Duodenal mucosa (tissue), 2 donors: ENCODE measurements around the gene TCEAL4.
A peak's percentile ranks its signal among the peaks of the same experiment; 100 is the strongest.

Experiments
- H3K27ac ChIP-seq: one replicate; pipeline ENCODE4 v1.7.0; 2013; ENCODE audit warnings: low read depth, low read length
- H3K27me3 ChIP-seq, 2 donors: one replicate each; pipeline ENCODE4 v1.7.0; 2013; ENCODE audit warnings: low read length in 2 of 2, control low read depth in 1 of 2; ENCODE audit not compliant: insufficient read depth in 2 of 2, control insufficient read depth in 1 of 2
- H3K36me3 ChIP-seq, 2 donors: one replicate each; pipeline ENCODE4 v1.7.0; 2013; ENCODE audit warnings: low read length in 2 of 2, control low read depth in 1 of 2; ENCODE audit not compliant: insufficient read depth in 2 of 2, control insufficient read depth in 1 of 2
- H3K4me1 ChIP-seq, 2 donors: one replicate each; pipeline ENCODE4 v1.7.0; 2013; ENCODE audit warnings: low read length in 2 of 2, control low read depth in 1 of 2; ENCODE audit not compliant: insufficient read depth in 2 of 2, control insufficient read depth in 1 of 2
- H3K4me3 ChIP-seq, 2 donors: one replicate each; pipeline ENCODE4 v1.7.0; 2013; ENCODE audit warnings: low read length in 2 of 2, low read depth in 1 of 2
- H3K9ac ChIP-seq, 2 donors: one replicate each; pipeline ENCODE4 v1.7.0; 2013; ENCODE audit warnings: low read length in 2 of 2, low read depth in 1 of 2
- H3K9me3 ChIP-seq, 2 donors: one replicate each; pipeline ENCODE4 v1.7.0; 2013; ENCODE audit warnings: low read length in 2 of 2, control low read depth in 1 of 2; ENCODE audit not compliant: control insufficient read depth in 1 of 2

The TCEAL4 gene

DNA sequence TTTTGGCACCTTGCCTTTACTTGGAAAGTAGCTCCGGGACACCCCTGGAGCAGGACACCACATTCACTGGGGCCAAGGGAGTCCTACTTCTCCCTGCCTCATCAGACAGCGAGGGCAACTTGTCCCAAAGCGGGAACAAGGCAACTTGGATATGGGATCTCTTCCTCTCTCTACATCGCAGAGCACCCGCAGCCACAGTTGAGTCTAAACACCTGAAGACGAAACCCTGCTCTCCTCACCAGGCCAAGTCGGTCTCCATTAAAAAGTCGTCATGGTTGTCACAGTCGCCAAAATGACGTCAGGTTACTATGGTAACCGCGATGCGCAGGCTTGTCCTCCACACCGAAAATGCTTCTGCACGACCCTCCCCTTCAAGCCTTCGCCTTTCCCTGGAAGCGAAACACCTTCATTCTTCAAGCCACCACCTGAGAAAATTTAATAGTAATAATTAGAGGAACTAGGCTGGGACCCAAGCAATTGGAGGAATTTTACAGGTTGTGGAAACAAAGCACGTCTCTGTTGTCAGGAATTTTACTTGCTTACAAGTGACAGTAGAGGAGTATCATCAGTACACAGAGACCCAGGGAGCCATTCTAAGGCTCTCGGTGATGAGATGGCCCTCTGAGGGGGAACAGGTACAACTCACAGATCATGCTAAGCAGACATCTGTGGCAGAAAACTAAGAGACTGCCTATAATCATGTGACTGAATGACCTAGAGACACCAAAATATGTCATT is 30.5 kb upstream of the TCEAL4 start:
- H3K4me3 ChIP-seq = peak overlapping the region; percentile 61 to 66
- H3K4me1 ChIP-seq = no peaks in the 10 kb centered on the region
- no peaks in the 10 kb centered on the region for H3K9me3 ChIP-seq
- H3K9ac ChIP-seq = no peak overlapping the region
- no peak overlapping the region for H3K27ac ChIP-seq
- H3K36me3 ChIP-seq = no peaks in the 10 kb centered on the region
- no peaks in the 10 kb centered on the region for H3K27me3 ChIP-seq

DNA sequence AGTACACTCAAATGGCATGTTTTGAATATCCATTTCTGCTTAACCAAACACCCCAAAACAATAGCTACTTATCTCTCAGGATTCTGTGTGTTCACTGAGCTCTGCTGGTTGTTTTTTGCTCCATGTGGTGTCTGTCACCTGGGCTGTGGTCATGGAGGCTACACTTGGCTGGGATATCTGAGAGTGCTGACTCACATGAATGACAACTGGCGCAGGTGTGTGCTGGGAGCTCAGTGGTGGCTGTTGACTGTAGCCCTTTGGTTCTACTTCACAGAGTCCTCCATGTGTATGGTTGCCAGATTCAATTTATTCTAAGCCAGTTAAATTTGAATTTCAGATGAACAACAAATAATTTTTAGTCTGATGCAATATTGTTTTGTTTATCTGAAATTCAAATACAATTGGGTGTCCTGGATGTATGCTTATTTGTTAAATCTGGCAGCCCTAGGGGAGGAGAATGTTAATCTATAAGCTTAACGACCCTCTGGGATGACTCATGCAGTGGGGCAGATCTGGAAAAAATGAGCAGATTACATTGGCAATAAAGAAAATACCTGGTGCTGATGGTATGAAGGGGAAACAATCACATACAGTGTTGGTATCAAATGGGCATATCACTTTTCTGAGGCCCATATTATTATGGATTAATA is 28.2 kb upstream of the TCEAL4 start:
- Histone ChIP-seq H3K27ac (no peak overlapping the region), H3K9ac (no peak overlapping the region), H3K27me3 (no peaks in the 10 kb centered on the region), H3K9me3 (no peaks in the 10 kb centered on the region), H3K4me3 (no peak overlapping the region), H3K4me1 (no peaks in the 10 kb centered on the region), H3K36me3 (no peaks in the 10 kb centered on the region)

GRCh38 chrX:103560256-103560655 is 25.1 kb upstream of the TCEAL4 start:
- H3K27me3 ChIP-seq = no peaks in the 10 kb centered on the region

DNA sequence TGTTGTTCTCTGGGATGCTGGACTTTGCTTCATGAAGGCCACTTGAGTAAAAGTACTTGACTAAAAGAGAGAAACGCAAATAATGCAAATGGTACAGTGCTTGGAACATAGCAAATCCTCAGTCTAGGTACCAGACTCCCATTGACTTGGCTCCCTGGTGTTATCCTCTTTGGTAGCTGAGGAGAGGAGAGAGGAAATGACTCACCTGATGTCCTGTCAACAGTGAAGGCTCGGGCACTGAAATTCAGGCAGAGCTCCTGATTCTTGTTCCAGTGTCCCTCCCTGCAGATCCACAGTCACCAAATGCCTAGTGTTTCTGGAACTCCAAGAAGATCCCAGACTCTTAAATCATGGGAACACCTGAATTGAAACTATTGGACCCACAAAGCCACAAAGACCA is 22.5 kb upstream of the TCEAL4 start:
- H3K27ac ChIP-seq = no peak overlapping the region
- H3K4me3 ChIP-seq = no peak overlapping the region
- no peak overlapping the region for H3K9ac ChIP-seq
- H3K4me1 ChIP-seq = no peaks in the 10 kb centered on the region
- no peaks in the 10 kb centered on the region for H3K36me3 ChIP-seq
- H3K27me3 ChIP-seq = no peaks in the 10 kb centered on the region
- H3K9me3 ChIP-seq = no peaks in the 10 kb centered on the region

More at GRCh38 chrX:103560256-103560655, 25.1 kb upstream of the TCEAL4 start:
- Histone ChIP-seq H3K9me3 (no peaks in the 10 kb centered on the region), H3K4me1 (no peaks in the 10 kb centered on the region), H3K36me3 (no peaks in the 10 kb centered on the region), H3K9ac (no peak overlapping the region), H3K27ac (no peak overlapping the region), H3K4me3 (no peak overlapping the region)

- no peaks in the 10 kb centered on the region for H3K36me3 ChIP-seq
- H3K27ac ChIP-seq = no peak overlapping the region
- no peaks in the 10 kb centered on the region for H3K9me3 ChIP-seq
- no peak overlapping the region for H3K4me3 ChIP-seq
- H3K4me1 ChIP-seq = no peaks in the 10 kb centered on the region
- no peaks in the 10 kb centered on the region for H3K27me3 ChIP-seq
- no peak overlapping the region for H3K9ac ChIP-seq
These were observed 20.1 kb upstream of the TCEAL4 start for GRCh38 chrX:103565197-103565596.

DNA sequence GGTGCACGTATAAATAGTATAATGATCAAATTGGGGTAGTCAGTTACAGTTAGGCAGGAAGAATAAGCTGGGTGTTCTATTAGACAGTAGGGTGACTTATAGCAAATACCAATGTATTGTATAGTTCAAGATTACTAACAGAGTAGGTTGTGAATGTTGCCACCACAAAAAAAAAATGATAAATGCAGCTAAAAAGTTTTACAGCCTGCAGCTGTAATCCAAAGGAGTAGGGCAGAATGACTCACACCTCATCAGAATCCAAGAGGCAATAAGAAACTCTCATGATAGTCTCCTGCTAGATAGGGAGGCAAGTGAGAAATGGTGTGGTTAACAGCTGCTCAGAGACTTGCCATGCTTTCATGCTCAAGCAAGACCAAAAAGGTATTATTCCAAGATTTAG is 19.6 kb upstream of the TCEAL4 start:
- Histone ChIP-seq H3K4me3 (no peak overlapping the region), H3K27ac (no peak overlapping the region), H3K9ac (no peak overlapping the region), H3K36me3 (no peaks in the 10 kb centered on the region), H3K4me1 (no peaks in the 10 kb centered on the region), H3K27me3 (no peaks in the 10 kb centered on the region), H3K9me3 (no peaks in the 10 kb centered on the region)

GRCh38 chrX:103571121-103571520 is 14.2 kb upstream of the TCEAL4 start:
- Histone ChIP-seq H3K27me3 (no peaks in the 10 kb centered on the region), H3K4me1 (no peaks in the 10 kb centered on the region), H3K4me3 (no peak overlapping the region), H3K9me3 (no peaks in the 10 kb centered on the region), H3K36me3 (no peaks in the 10 kb centered on the region), H3K9ac (no peak overlapping the region), H3K27ac (no peak overlapping the region)

DNA sequence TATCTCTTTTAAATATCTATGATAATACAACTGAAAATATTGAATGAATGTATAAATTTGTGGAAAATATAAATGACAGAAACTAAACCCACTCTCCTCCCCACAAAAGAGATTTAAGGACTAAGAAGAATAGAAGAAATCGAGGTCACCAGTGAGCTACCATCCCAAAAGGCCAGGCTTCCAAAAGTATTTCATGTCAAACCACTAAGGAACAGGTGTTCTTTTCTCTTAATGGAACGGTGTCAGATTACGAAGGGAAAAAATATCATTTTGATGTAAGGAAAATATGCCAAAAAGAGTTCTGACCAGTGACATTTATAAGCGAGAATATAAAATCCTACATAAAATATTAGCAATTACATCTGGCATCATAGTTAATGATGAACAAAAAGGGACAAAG is 13.6 kb upstream of the TCEAL4 start:
- Histone ChIP-seq H3K36me3 (no peaks in the 10 kb centered on the region), H3K27me3 (no peaks in the 10 kb centered on the region), H3K9ac (no peak overlapping the region), H3K27ac (no peak overlapping the region), H3K4me1 (no peaks in the 10 kb centered on the region), H3K4me3 (no peak overlapping the region), H3K9me3 (no peaks in the 10 kb centered on the region)

GRCh38 chrX:103573202-103573601 is 12.1 kb upstream of the TCEAL4 start:
- Histone ChIP-seq H3K27ac (no peak overlapping the region), H3K9me3 (no peaks in the 10 kb centered on the region), H3K4me1 (no peaks in the 10 kb centered on the region), H3K36me3 (no peaks in the 10 kb centered on the region), H3K9ac (no peak overlapping the region), H3K4me3 (no peak overlapping the region), H3K27me3 (no peaks in the 10 kb centered on the region)

GRCh38 chrX:103584596-103584995 is 719 bp upstream of the TCEAL4 start:
- no peak overlapping the region for H3K27ac ChIP-seq
- H3K9me3 ChIP-seq = no peaks in the 10 kb centered on the region
- no peaks in the 10 kb centered on the region for H3K27me3 ChIP-seq
- no peak overlapping the region for H3K9ac ChIP-seq
- peaks cover 0 to 3% of the 10 kb centered on the region in 2 donors for H3K4me1 ChIP-seq
- no peak overlapping the region for H3K4me3 ChIP-seq
- H3K36me3 ChIP-seq = no peaks in the 10 kb centered on the region
